HG03039 (cell line): Measurements from ENCODE around the gene ZNF292.
"Not testable (repeated sequence)": the region's sequence is repeated elsewhere in the genome, so short reads cannot be mapped to it uniquely, and the experiment has no call there.

Source experiments
- ATAC-seq: cut with Tn5 transposase; IDR thresholded peaks from one replicate; pipeline ENCODE4 v1.9.1; 2021; ENCODE audit warnings: mild to moderate bottlenecking, moderate library complexity; ENCODE audit not compliant: unreplicated experiment

ZNF292 gene

GRCh38 chr6:87161299-87161698 lies 5.9 kb downstream of the ZNF292 start:
- no peak for ATAC-seq

- no peak for ATAC-seq
Measured at GRCh38 chr6:87164004-87164403, 8.6 kb downstream of the ZNF292 start.

DNA sequence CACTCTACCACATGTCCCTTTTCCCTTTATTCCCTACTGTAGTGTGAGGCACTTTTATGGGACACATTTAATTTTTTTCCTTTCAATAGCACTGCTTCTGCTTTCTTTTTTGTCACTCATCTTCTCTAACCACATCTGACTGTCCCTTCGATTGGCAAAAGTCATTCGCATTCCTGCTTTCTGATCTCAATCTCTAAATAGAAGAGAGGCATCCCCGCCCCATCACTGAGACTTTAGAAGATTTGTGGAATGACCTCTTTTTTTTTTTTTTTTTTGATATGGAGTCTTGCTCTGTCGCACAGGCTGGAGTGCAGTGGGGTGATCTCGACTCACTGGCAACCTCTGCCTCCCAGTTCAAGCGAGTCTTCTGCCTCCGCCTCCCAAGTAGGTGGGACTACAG lies 9.1 kb downstream of the ZNF292 start:
- ATAC-seq, result no peak

- no peak for ATAC-seq
Measured at GRCh38 chr6:87165185-87165584, 9.8 kb downstream of the ZNF292 start.

DNA sequence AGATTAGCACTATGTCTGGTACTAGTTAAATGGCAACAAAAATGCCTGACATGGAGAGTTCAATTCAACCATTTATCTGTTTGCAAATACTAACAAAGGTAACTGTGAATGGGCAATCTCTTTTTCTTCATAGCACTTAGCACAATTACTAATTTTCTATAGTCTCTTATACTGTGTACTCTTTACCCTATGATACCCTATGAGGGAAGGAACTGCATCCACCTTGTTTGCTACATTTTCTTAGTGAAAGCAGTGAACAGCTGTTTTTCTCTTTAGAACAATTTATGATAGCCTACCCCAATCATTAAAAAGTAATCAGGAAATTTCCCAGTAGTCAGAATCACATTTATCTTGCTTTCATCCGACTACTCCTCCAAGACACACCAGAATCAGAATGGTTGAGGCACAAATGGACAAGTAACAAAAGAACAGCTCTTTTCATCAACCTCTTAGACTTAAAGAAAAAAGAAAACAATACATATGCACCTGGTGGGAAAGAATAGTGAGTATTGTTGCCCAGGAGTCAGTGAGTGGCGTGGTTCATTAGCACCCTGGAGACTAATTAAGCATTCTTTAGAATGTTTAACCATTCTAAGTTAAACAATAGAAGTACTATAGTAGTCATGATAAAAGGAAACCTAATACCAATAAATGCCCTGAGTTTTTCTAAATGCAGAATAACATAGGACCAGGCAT lies 16.7 kb downstream of the ZNF292 start:
- no peak for ATAC-seq

DNA sequence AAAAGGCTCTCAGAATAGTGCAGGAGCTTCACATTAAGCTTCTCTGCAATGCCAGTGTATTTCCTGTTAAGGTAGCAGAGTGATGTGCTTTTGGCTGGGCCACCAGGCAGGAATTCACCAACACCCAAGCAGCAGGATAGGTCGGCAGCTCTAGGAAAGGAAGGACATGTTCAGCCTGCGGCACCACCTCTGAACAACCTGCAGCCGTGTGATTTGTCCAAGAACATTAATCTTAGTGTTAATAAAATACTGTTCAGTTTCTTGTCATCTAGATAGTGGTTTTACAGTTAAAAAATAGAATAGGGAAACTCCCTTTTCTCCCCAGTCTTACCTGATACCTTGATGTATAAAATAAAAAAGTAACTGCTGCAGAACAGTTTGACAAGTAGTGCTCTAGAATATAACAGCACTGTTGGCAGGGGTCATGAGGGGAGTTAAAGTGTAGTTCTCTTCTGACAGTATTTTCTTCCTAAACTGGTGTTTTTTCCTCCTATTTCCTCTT lies 18.8 kb downstream of the ZNF292 start:
- no peak for ATAC-seq

DNA sequence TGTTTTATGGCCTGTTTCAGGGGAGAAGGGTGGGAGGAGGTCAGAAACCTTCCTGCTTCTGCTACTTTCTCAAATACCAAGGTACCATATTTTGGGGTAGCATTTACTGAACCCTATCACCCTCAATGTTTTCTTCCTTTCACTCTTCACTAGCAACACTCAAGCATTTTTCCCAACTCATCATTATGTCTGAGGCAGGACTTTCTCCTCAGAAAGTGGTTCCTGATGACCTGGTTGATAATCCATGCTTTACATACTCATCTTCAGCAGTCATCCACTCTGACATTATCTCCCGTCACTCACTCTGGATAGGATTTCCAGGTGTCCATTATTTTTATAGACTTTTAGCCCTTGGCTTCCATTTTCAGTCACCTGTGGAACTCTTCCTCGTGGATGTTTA lies 21.1 kb downstream of the ZNF292 start:
- no peak for ATAC-seq

DNA sequence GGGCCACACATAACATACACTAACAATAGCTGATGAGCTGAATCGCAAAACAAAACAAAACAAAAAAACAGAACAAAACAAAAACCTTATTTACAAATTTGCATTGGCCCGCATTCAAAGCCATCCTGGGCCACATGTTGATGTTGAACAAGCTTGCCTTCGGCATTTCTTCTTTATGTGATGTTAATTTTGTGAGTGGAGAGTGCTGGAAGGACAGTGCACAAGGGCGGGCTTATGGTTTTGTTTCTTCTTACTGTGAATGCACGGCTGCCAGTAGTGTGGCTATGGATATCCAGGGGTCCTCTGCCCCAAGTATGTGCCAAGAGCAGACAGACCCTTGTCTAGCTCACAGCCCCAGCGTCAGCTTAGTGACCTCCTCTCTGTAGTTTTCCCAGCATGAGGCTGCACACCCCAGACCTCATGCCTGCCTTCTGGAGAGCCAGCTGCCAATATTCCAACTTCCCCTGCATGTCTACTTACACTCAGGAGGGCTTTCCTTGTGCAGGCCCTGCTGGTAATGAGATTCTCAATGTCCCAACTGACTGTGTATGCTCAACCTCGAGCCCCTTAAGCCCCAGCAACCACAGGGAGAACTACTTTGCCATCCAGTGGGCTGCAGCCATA lies 24.9 kb downstream of the ZNF292 start:
- no peak for ATAC-seq

DNA sequence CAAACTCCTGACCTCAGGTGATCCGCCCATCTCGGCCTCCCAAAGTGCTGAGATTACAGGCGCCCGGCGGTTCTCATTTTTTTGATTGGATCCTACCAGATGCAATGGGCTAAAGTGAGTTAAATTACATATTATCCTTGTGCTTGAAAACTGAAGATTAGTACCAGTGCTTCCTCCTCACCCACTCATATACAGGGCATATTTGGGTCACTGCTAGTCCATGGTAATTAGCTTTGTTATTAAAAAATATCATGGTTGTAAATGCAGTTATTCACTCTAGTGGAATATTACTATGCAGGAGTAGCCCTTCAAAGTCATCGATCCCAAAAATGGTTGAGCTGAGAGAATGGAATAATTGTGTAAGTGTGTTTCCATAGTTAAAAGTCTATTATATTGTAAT lies 26.5 kb downstream of the ZNF292 start:
- ATAC-seq, result no peak

DNA sequence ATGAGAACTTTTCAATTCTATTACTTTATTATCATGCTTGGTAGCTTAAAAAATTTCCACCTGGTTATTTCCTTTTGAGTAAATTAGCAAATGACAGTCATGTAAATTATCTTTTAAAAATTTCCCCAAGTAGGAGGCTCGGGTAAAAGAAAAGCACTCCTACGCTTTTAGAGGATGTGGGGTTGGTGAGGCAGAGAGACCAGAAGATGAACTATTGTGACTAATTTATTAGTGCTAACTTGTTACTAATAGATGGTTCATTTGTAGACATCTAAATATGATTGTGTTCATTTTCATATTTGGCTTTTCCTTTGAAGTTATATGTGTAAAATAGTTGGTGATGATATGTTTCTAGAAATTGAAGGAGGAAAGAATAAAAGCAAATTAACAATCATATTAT lies 27.0 kb downstream of the ZNF292 start:
- ATAC-seq, result peak; percentile 66

- no peak for ATAC-seq
Measured at GRCh38 chr6:87182940-87183339, 27.6 kb downstream of the ZNF292 start.

DNA sequence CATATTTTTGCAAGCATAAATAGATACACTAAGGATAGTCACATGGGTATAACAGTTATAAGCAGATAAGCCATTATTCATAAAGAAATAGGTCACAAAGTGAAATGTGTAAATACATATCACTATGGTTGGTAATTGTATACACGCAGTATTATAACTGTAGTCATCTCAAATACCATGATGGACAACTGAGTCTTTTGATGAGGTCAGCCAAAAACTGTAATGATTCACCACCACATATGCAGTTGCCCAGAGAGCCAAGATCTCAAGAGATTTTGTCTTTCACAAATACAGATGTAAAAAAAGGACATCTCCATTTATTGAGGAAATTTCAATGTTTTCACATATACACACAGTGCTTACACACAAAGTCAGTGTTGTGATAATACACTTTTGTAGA lies 28.3 kb downstream of the ZNF292 start:
- ATAC-seq, result no peak

DNA sequence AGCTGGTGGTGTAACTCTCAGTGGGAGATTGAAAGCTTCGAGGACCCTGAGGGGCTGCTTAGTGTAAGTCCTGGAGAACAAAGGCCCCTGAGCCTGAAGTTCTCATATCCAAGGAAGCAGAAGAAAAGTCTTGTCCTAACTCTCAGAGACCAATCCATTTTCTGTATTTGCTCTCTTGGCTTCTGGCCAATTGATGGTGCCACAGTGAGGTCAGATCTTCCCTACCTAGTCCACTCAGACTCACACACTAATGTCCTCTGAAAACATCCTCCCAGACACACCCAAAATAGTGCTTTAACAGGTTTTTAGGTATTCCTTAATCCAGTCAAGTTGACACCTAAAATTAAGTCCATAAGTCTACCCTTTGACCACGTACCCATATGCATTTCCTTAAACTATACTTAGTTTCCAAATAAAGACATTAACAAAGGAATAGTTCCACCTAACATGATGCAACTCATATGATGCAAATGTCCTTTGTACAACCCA lies 29.4 kb downstream of the ZNF292 start:
- no peak for ATAC-seq

- ATAC-seq, result no peak
Measured at GRCh38 chr6:87196275-87196842, 41.0 kb downstream of the ZNF292 start.

DNA sequence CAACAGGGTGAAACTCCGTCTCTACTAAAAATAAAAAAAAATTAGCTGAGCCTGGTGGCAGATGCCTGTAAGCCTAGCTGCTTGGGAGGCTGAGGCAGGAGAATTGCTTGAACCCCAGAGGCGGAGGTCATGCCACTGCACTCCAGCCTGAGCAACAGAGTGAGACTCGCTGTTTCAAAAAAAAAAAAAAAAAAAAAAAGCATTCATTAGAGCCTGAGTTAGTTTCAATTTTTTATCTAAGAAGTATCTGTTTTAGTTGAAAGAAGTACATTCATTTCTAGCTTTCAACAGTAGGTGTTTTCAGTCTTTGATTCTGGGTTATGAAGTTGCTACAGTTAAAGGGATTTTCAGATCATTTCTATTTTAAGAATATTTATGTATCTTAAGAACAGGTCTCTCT lies 42.2 kb downstream of the ZNF292 start:
- peak; percentile 64 for ATAC-seq

DNA sequence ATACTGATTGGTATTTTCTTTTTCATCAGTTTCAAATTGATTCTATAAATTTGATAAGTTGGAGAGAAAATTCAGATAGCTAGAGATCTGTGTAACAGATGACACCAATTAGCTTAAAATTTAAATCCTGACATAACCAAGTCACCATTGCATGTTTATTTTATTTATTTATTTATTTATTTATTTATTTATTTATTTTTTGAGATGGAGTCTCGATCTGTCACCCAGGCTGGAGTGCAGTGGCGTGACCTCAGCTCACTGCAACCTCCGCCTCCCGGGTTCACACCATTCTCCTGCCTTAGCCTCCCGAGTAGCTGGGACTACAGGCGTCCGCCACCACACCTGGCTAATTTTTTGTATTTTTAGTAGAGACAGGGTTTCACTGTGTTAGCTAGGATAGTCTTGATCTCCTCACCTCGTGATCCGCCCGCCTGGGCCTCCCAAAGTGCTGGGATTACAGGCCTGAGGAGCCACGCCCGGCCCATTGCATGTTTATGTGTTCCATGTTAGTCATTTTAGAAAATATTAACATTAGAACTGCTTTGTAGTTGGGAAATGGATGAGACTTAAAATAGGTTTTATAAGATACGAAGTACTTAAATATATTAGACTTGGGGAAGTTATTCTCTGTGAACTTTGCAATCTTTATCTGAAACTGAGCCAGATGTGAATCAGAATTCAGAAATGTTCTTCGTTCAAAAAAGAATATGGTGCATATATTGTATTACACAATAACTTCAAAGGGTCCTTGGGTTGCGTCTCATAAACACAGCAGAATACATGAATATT lies 42.9 kb downstream of the ZNF292 start:
- ATAC-seq, result not testable (repeated sequence)

- no peak for ATAC-seq
Measured at GRCh38 chr6:87199787-87200186, 44.4 kb downstream of the ZNF292 start.

DNA sequence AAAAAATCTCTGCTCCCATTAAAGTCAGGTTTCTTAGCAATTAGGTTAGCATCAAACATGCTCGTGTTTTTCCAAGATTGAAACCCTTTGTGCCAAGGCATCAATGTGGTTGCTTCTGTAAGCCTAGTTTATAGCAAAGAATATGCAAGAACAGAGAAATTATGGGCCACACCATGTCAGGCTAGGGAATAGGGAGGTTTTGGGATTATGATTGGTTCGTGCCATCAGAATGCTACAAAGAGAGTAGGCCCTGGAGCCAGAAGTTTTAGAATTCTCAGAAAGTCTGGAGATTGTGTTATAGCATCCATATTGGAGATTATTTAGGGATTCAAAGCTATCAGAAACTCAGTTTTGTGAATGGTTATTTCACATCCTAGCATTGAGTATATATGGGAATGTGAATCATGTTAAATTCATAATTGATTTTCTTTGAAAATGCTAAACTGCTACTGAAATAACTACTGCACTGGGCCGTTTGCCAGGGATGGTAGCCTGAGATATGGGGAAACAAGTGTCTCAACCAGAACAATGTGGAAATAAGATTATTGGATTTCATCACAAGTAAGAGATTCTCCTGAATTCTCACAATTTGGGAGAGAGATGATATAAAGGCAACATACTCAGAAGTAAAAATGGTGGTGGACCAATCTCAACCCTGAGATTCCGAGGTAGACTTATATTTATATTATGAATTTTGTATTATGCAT lies 45.3 kb downstream of the ZNF292 start:
- no peak for ATAC-seq

DNA sequence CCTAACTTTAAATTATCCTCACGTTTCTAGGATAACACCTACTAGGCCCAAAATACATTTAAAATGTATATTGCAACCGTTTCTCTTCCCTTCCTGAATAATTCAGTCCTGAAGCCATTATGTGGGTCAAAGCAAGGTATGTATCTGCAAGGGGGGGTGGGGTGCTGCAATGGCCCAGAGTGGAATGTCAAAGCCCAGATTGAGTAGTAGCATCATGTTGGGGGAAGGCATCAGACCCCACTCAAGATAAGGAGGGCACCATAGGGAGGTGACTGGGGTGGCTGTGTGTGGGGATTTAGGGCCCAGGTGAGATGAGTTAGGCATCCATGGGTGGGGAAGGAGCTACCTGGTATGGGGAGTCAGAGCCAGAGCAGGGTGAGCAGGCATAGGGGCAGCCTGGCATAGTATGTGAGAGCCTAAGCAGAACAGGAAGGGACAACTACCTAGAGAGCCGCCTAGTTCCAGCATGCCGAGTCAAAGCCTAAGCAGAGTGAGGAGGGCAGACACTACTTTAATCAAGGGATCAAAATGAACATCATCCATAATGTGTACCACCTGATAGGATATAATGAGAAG lies 48.2 kb downstream of the ZNF292 start:
- ATAC-seq, result no peak

GRCh38 chr6:87209812-87210211 lies 54.4 kb downstream of the ZNF292 start:
- no peak for ATAC-seq
